Esophagus muscularis mucosa (tissue), 3 donors: Measurements from ENCODE around the gene RCBTB1.

Experiments
- POLR2A ChIP-seq: fragments of 450-650 bp; IDR thresholded peaks from one replicate; pipeline ENCODE4 v1.6.1; 2017; ENCODE audit warnings: antibody characterized with exemption, moderate library complexity, mild to moderate bottlenecking, low read depth
- POLR2AphosphoS5 ChIP-seq, 2 donors: sonication (generic); formaldehyde crosslinking; IDR thresholded peaks; one replicate each; pipeline ENCODE4 v1.6.1; 2017; ENCODE audit warnings: antibody characterized with exemption in 2 of 2
- TF ChIP-seq, protein P1 (sequence below), 3 experiments: fragments of 200-600 bp in 2 of 3; fragments of 450-650 bp in 1 of 3; sonication (generic) in 2 of 3; IDR thresholded peaks; one replicate each; pipeline ENCODE4 v1.5.1; 2017 to 2019; ENCODE audit warnings: antibody characterized with exemption in 3 of 3, mild to moderate bottlenecking in 2 of 3, moderate library complexity in 1 of 3

DNA sequence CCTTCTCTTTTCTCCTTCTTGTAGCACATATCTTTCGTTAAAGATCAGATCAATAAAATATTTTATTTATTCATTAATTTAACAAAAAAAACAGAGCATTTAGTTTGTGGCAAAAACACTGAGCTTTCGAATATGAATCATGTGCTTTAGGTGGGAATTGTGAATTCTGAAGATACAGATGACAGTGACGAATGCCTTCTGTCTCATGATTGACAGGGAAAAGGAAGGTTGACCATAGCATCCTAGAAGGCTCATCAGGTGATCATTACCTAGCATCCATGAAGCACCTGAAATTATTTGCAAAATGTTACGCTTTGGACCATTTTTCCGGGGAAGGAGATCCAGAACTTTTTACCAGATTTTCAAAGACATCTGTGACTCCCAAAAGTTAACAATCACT is 46.8 kb upstream of the RCBTB1 start:
- TF ChIP-seq, protein P1, sequence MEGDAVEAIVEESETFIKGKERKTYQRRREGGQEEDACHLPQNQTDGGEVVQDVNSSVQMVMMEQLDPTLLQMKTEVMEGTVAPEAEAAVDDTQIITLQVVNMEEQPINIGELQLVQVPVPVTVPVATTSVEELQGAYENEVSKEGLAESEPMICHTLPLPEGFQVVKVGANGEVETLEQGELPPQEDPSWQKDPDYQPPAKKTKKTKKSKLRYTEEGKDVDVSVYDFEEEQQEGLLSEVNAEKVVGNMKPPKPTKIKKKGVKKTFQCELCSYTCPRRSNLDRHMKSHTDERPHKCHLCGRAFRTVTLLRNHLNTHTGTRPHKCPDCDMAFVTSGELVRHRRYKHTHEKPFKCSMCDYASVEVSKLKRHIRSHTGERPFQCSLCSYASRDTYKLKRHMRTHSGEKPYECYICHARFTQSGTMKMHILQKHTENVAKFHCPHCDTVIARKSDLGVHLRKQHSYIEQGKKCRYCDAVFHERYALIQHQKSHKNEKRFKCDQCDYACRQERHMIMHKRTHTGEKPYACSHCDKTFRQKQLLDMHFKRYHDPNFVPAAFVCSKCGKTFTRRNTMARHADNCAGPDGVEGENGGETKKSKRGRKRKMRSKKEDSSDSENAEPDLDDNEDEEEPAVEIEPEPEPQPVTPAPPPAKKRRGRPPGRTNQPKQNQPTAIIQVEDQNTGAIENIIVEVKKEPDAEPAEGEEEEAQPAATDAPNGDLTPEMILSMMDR (IDR thresholded peaks at IDR 0.05) = no peak
- TF ChIP-seq POLR2A (no peak), POLR2AphosphoS5 (IDR thresholded peaks at IDR 0.05) (no peak)
